OCI-LY1 (cell line): ENCODE results near the gene FBXO3.

Experiments used
- H2AFZ ChIP-seq: fragments of 200-600 bp; sonication (generic), shearing (Covaris generic); 2 replicates; pipeline ENCODE4 v1.6.0; 2014; ENCODE audit warnings: antibody characterized with exemption, mild to moderate bottlenecking, low read length
- H3F3A ChIP-seq: fragments of 200-600 bp; sonication (generic), shearing (Covaris generic); 2 replicates; pipeline ENCODE4 v1.6.0; 2014; ENCODE audit warnings: mild to moderate bottlenecking, antibody characterized with exemption, low read length, moderate library complexity; ENCODE audit not compliant: insufficient read depth
- H3K27ac ChIP-seq: fragments of 200-600 bp; sonication (generic); 2 replicates; pipeline ENCODE4 v1.5.1; 2014; ENCODE audit warnings: low read length, mixed run types, mild to moderate bottlenecking, low read depth; ENCODE audit not compliant: poor library complexity, severe bottlenecking
- H3K27me3 ChIP-seq: fragments of 200-600 bp; sonication (generic); 2 replicates; pipeline ENCODE4 v1.6.0; 2014; ENCODE audit warnings: antibody characterized with exemption, mild to moderate bottlenecking, low read length, moderate library complexity; ENCODE audit not compliant: insufficient read depth
- H3K36me3 ChIP-seq: fragments of 200-600 bp; sonication (generic); 2 replicates; pipeline ENCODE4 v1.6.1; 2014; ENCODE audit warnings: mild to moderate bottlenecking, antibody characterized with exemption, low read length, moderate library complexity, mixed read lengths; ENCODE audit not compliant: insufficient read depth
- H3K4me1 ChIP-seq: fragments of 200-600 bp; sonication (generic); 2 replicates; pipeline ENCODE4 v1.5.1; 2014; ENCODE audit warnings: mild to moderate bottlenecking, low read length, moderate library complexity; ENCODE audit not compliant: insufficient read depth, severe bottlenecking
- H3K4me2 ChIP-seq: fragments of 200-600 bp; sonication (generic), shearing (Covaris generic); 2 replicates; pipeline ENCODE4 v1.6.1; 2014; ENCODE audit warnings: low read length
- H3K4me3 ChIP-seq: fragments of 200-600 bp; sonication (generic); 2 replicates; pipeline ENCODE4 v1.5.1; 2014; ENCODE audit warnings: low read length, low read depth, mild to moderate bottlenecking, mixed read lengths; ENCODE audit not compliant: poor library complexity, severe bottlenecking
- H3K79me2 ChIP-seq: fragments of 200-600 bp; shearing (Covaris generic); 2 replicates; pipeline ENCODE4 v1.6.1; 2016; ENCODE audit warnings: mixed run types, low read length, mixed read lengths; ENCODE audit not compliant: insufficient read depth
- H3K9ac ChIP-seq: fragments of 200-600 bp; sonication (generic), shearing (Covaris generic); 2 replicates; pipeline ENCODE4 v1.6.1; 2014; ENCODE audit warnings: mild to moderate bottlenecking, low read length, mixed read lengths
- H3K9me2 ChIP-seq: fragments of 200-600 bp; sonication (generic), shearing (Covaris generic); 2 replicates; pipeline ENCODE4 v1.6.1; 2014; ENCODE audit warnings: low read depth, mild to moderate bottlenecking, low read length, mixed read lengths
- H3K9me3 ChIP-seq: fragments of 200-600 bp; shearing (Covaris generic); 2 replicates; pipeline ENCODE4 v1.6.1; 2014; ENCODE audit warnings: low read length, mixed read lengths
- H4K20me1 ChIP-seq: fragments of 200-600 bp; sonication (generic), shearing (Covaris generic); 2 replicates; pipeline ENCODE4 v1.6.0; 2016; ENCODE audit warnings: mild to moderate bottlenecking, low read length; ENCODE audit not compliant: insufficient read depth
- EZH2 ChIP-seq: fragments of 200-600 bp; sonication (generic), shearing (Covaris generic); IDR thresholded peaks from 2 replicates; pipeline ENCODE4 v1.8.0; 2017; ENCODE audit warnings: borderline replicate concordance, mixed run types, mild to moderate bottlenecking, antibody characterized with exemption, low read length, moderate library complexity, mixed read lengths
- TF ChIP-seq, protein P1 (sequence below): fragments of 200-600 bp; sonication (generic), shearing (Covaris generic); IDR thresholded peaks from 2 replicates; pipeline ENCODE4 v1.5.1; 2017; ENCODE audit warnings: mild to moderate bottlenecking, antibody characterized with exemption, low read length, moderate library complexity, mixed read lengths

FBXO3 gene

DNA sequence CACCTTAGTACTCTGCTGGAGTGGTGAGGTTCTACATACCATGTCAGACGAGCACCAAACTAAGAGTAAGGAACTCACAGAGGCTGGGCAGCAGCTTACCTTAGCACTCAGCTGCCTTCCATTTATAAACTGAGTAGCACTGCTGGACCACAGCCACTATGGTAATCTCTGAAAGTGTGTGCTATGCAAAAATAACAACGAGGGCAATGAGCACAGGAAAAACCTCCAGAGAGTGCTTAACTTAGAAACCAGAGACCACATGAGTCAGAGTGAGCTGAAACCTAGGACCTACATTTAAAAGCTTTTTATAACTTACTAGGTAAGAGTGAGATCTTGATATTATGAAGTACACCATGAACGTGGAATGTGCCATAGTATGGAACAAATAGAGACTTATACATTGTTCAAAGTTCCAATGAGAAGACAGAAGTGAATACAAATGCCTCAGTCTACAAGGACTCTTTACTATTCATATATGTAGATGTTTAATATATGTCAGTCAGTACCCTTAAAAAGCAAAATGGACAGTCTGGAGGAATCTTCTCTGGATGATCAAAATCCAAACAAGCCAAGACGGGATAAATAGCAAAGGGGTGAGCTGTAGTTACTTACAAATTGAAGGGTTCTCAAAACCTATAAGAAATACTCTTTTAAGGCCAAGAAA lies 20.9 kb downstream of the FBXO3 start:
- Histone ChIP-seq H3K36me3 (peaks cover 44% of the 10 kb centered on the region), H2AFZ (no peak overlapping the region), H4K20me1 (no peaks in the 10 kb centered on the region), H3K4me2 (no peak overlapping the region), H3K4me3 (no peak overlapping the region), H3K27ac (no peak overlapping the region), H3K27me3 (no peaks in the 10 kb centered on the region), H3F3A (no peaks in the 10 kb centered on the region), H3K79me2 (no peaks in the 10 kb centered on the region), H3K9me2 (no peaks in the 10 kb centered on the region), H3K9ac (no peak overlapping the region), H3K9me3 (no peaks in the 10 kb centered on the region), H3K4me1 (no peaks in the 10 kb centered on the region)
- TF ChIP-seq EZH2, result no peak
- TF ChIP-seq, protein P1, sequence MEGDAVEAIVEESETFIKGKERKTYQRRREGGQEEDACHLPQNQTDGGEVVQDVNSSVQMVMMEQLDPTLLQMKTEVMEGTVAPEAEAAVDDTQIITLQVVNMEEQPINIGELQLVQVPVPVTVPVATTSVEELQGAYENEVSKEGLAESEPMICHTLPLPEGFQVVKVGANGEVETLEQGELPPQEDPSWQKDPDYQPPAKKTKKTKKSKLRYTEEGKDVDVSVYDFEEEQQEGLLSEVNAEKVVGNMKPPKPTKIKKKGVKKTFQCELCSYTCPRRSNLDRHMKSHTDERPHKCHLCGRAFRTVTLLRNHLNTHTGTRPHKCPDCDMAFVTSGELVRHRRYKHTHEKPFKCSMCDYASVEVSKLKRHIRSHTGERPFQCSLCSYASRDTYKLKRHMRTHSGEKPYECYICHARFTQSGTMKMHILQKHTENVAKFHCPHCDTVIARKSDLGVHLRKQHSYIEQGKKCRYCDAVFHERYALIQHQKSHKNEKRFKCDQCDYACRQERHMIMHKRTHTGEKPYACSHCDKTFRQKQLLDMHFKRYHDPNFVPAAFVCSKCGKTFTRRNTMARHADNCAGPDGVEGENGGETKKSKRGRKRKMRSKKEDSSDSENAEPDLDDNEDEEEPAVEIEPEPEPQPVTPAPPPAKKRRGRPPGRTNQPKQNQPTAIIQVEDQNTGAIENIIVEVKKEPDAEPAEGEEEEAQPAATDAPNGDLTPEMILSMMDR, result no peak

GRCh38 chr11:33751878-33752277 lies 22.4 kb downstream of the FBXO3 start:
- Histone ChIP-seq H4K20me1 (no peaks in the 10 kb centered on the region), H3K36me3 (peaks cover 42% of the 10 kb centered on the region), H3K4me3 (no peak overlapping the region), H3K79me2 (no peaks in the 10 kb centered on the region), H3K9me3 (no peaks in the 10 kb centered on the region), H3K27me3 (no peaks in the 10 kb centered on the region), H3K4me1 (no peaks in the 10 kb centered on the region), H3F3A (no peaks in the 10 kb centered on the region), H3K9ac (no peak overlapping the region), H3K27ac (no peak overlapping the region), H3K4me2 (no peak overlapping the region), H3K9me2 (no peaks in the 10 kb centered on the region), H2AFZ (no peak overlapping the region)
- TF ChIP-seq EZH2, result no peak
- TF ChIP-seq, protein P1, result no peak

DNA sequence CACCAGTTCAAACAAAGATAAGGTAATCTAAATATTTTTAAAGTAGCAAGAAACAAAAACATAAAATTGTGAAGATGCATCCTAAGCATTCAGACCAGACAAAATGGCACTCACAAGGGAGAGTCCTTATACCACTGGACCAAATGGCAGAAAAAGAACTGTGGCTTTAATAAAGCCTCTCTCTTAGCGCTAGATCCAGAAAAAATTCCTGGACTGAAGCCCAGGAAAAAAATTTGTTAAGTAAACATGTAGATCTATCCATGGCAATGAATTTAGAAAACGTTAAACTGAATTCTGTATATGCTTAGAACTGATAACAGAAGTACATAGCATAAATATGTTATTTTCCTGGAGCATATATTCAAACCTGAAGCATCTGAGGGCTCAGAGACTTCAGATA lies 26.3 kb downstream of the FBXO3 start:
- Histone ChIP-seq H3K79me2 (no peaks in the 10 kb centered on the region), H3K9ac (no peak overlapping the region), H3K4me2 (no peak overlapping the region), H2AFZ (no peak overlapping the region), H3K9me3 (no peaks in the 10 kb centered on the region), H3K4me1 (no peaks in the 10 kb centered on the region), H3K36me3 (peaks cover 25% of the 10 kb centered on the region; the same call in 1 of the 2 replicates), H3K27ac (no peak overlapping the region), H3K27me3 (no peaks in the 10 kb centered on the region), H3F3A (no peaks in the 10 kb centered on the region), H3K9me2 (no peaks in the 10 kb centered on the region), H4K20me1 (no peaks in the 10 kb centered on the region), H3K4me3 (no peak overlapping the region)
- TF ChIP-seq, protein P1, result no peak
- no peak for TF ChIP-seq EZH2
